ENCODE data around the gene PRIMA1. TPM values are rescaled to one million over a fixed set of nuclear protein-coding genes. Genes with fewer than 3 reads are reported as not detected.

PRIMA1 gene
- total and polyA plus RNA-seq, 2 donors (not counting 1 experiment from before 2014, with no cell fraction given): not detected

DNA sequence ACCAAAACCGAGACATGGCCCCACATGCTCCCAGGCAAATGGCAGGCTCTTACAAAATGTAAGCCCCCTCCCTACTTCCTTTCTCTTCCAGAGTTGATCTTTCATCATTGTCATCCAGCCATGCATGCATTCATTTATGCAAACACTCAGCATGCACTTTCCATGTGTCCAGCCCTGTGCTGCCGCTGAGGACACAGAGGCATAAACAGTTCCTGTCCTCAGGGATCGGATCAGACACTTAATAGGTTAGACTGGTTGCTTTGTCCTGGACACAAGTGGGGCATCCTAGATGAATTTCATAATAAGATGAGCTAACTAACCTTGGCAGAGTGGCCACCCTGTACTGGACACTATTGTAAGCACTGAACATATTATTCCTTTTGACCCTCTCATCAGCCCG, 23.1 kb downstream of the PRIMA1 start:
- no peak overlapping the region for H3K9ac ChIP-seq (ENCODE audit: low read length)
- no peak overlapping the region for H3K4me3 Mint-ChIP-seq
- no peaks in the 10 kb centered on the region for H3K4me1 Mint-ChIP-seq
- no peaks in the 10 kb centered on the region for H3K9me3 Mint-ChIP-seq (ENCODE audit: insufficient read depth)
- no peaks in the 10 kb centered on the region for H3K4me1 ChIP-seq (ENCODE audit: control insufficient read depth in 2 of 2, insufficient read depth in 2 of 2, low read length in 2 of 2)
- H3K27ac Mint-ChIP-seq: no peak overlapping the region
- ChIA-PET POLR2A (no interaction called here), CTCF (no interaction called here)
- no peak overlapping the region for H3K27ac ChIP-seq (ENCODE audit: low read length in 2 of 2)
- peaks cover 29% of the 10 kb centered on the region for H3K27me3 Mint-ChIP-seq
- WGBS (ENCODE audit: insufficient coverage): 76% methylated on average over 3 of the region's 4 CpGs
- H4K20me1 ChIP-seq (ENCODE audit: control insufficient read depth, insufficient read depth, low read length, poor library complexity, severe bottlenecking): no peaks in the 10 kb centered on the region
- no peaks in the 10 kb centered on the region for H3K9me3 ChIP-seq (ENCODE audit: control extremely low read depth in 1 of 3, control insufficient read depth in 2 of 3, insufficient read depth in 1 of 3, low read length in 2 of 3)
- no peaks in the 10 kb centered on the region for H3K79me2 ChIP-seq (ENCODE audit: control insufficient read depth, insufficient read depth, low read length)
- no peak overlapping the region for H3K4me2 ChIP-seq (replicated peaks; ENCODE audit: low read depth, low read length, poor library complexity, severe bottlenecking)
- no peak overlapping the region for H3K4me3 ChIP-seq (ENCODE audit: control extremely low read depth in 1 of 5, extremely low read depth in 1 of 5, insufficient read depth in 1 of 5, low read depth in 2 of 5, low read length in 4 of 5)
- H3K36me3 ChIP-seq (replicated peaks in 1 of 2; ENCODE audit: control extremely low read depth in 1 of 2, control insufficient read depth in 1 of 2, extremely low read depth in 1 of 2, insufficient read depth in 2 of 2, low read length in 1 of 2): no peaks in the 10 kb centered on the region
- intact Hi-C loops (cut with micrococcal nuclease): no loop called here
- ATAC-seq (ENCODE audit: low read depth): no peak
- DNase-seq: no peak
- TF ChIP-seq, protein P1, sequence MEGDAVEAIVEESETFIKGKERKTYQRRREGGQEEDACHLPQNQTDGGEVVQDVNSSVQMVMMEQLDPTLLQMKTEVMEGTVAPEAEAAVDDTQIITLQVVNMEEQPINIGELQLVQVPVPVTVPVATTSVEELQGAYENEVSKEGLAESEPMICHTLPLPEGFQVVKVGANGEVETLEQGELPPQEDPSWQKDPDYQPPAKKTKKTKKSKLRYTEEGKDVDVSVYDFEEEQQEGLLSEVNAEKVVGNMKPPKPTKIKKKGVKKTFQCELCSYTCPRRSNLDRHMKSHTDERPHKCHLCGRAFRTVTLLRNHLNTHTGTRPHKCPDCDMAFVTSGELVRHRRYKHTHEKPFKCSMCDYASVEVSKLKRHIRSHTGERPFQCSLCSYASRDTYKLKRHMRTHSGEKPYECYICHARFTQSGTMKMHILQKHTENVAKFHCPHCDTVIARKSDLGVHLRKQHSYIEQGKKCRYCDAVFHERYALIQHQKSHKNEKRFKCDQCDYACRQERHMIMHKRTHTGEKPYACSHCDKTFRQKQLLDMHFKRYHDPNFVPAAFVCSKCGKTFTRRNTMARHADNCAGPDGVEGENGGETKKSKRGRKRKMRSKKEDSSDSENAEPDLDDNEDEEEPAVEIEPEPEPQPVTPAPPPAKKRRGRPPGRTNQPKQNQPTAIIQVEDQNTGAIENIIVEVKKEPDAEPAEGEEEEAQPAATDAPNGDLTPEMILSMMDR (IDR thresholded peaks at IDR 0.05): no peak
- no peak for TF ChIP-seq EZH2 (IDR thresholded peaks at IDR 0.05; ENCODE audit: borderline replicate concordance, insufficient read depth, low read depth, low read length, poor library complexity, severe bottlenecking)
- H2AFZ ChIP-seq (ENCODE audit: insufficient read depth, low read depth, low read length, poor library complexity, severe bottlenecking): no peak overlapping the region
- H3K27me3 ChIP-seq (replicated peaks in 1 of 4; ENCODE audit: control extremely low read depth in 1 of 4, control insufficient read depth in 3 of 4, insufficient read depth in 4 of 4, low read length in 3 of 4): peaks cover 0 to 7% (median 0%) of the 10 kb centered on the region in 4 experiments

- no peak overlapping the region for H3K4me3 Mint-ChIP-seq
- Histone ChIP-seq H3K27ac (ENCODE audit: low read length in 2 of 2) (no peak overlapping the region), H3K79me2 (ENCODE audit: control insufficient read depth, insufficient read depth, low read length) (no peaks in the 10 kb centered on the region), H3K27me3 (replicated peaks in 1 of 4; ENCODE audit: control extremely low read depth in 1 of 4, control insufficient read depth in 3 of 4, insufficient read depth in 4 of 4, low read length in 3 of 4) (peaks cover 0 to 7% (median 0%) of the 10 kb centered on the region in 4 experiments), H4K20me1 (ENCODE audit: control insufficient read depth, insufficient read depth, low read length, poor library complexity, severe bottlenecking) (no peaks in the 10 kb centered on the region), H3K4me2 (replicated peaks; ENCODE audit: low read depth, low read length, poor library complexity, severe bottlenecking) (no peak overlapping the region), H3K9me3 (ENCODE audit: control extremely low read depth in 1 of 3, control insufficient read depth in 2 of 3, insufficient read depth in 1 of 3, low read length in 2 of 3) (no peaks in the 10 kb centered on the region), H3K4me1 (ENCODE audit: control insufficient read depth in 2 of 2, insufficient read depth in 2 of 2, low read length in 2 of 2) (no peaks in the 10 kb centered on the region), H2AFZ (ENCODE audit: insufficient read depth, low read depth, low read length, poor library complexity, severe bottlenecking) (no peak overlapping the region), H3K4me3 (ENCODE audit: control extremely low read depth in 1 of 5, extremely low read depth in 1 of 5, insufficient read depth in 1 of 5, low read depth in 2 of 5, low read length in 4 of 5) (no peak overlapping the region), H3K9ac (ENCODE audit: low read length) (no peak overlapping the region), H3K36me3 (replicated peaks in 1 of 2; ENCODE audit: control extremely low read depth in 1 of 2, control insufficient read depth in 1 of 2, extremely low read depth in 1 of 2, insufficient read depth in 2 of 2, low read length in 1 of 2) (no peaks in the 10 kb centered on the region)
- H3K4me1 Mint-ChIP-seq: no peaks in the 10 kb centered on the region
- WGBS (ENCODE audit: insufficient coverage): 70% methylated on average over 5 of the region's 8 CpGs
- H3K27ac Mint-ChIP-seq: no peak overlapping the region
- no peak for TF ChIP-seq EZH2 (IDR thresholded peaks at IDR 0.05; ENCODE audit: borderline replicate concordance, insufficient read depth, low read depth, low read length, poor library complexity, severe bottlenecking)
- TF ChIP-seq, protein P1 (IDR thresholded peaks at IDR 0.05): no peak
- no peaks in the 10 kb centered on the region for H3K9me3 Mint-ChIP-seq (ENCODE audit: insufficient read depth)
- intact Hi-C loops (cut with micrococcal nuclease): no loop called here
- DNase-seq: no peak
- H3K27me3 Mint-ChIP-seq: peaks cover 33% of the 10 kb centered on the region
- ChIA-PET CTCF (no interaction called here), POLR2A (no interaction called here)
- ATAC-seq (ENCODE audit: low read depth): no peak
These were observed 24.1 kb downstream of the PRIMA1 start for GRCh38 chr14:93764211-93764659.
